Measurements from ENCODE around the gene EXOSC7.
A peak's percentile ranks its signal among the peaks of the same experiment; 100 is the strongest.
"Not testable (repeated sequence)": the region's sequence is repeated elsewhere in the genome, so short reads cannot be mapped to it uniquely, and the experiment has no call there.

EXOSC7 gene

GRCh38 chr3:44976002-44976815 lies at the start of gene EXOSC7, which contains the start of gene ZDHHC3:
EXOSC7 (plus strand) TSS chr3:44976244; CDS start chr3:44976278, 34 bp downstream.
ZDHHC3 (minus strand) TSS chr3:44976174; CDS start chr3:44959436, 16,738 bp downstream.
- DNase-seq, result peak; percentile 70

- DNase-seq, result no peak
Measured at GRCh38 chr3:44926921-44927320, 49.1 kb upstream of the EXOSC7 start.

- no peak for DNase-seq
Measured at GRCh38 chr3:44927371-44927770, 48.7 kb upstream of the EXOSC7 start.

- no peak for DNase-seq
Measured at GRCh38 chr3:44929782-44930181, 46.3 kb upstream of the EXOSC7 start.

- no peak for DNase-seq
Measured at GRCh38 chr3:44930911-44931310, 45.1 kb upstream of the EXOSC7 start.

- DNase-seq, result no peak
Measured at GRCh38 chr3:44931791-44932190, 44.3 kb upstream of the EXOSC7 start.

- no peak for DNase-seq
Measured at GRCh38 chr3:44932271-44932670, 43.8 kb upstream of the EXOSC7 start.

GRCh38 chr3:44932986-44933944 lies 42.8 kb upstream of the EXOSC7 start:
- no peak for DNase-seq

GRCh38 chr3:44939581-44940036 lies 36.4 kb upstream of the EXOSC7 start:
- DNase-seq, result no peak

- DNase-seq, result no peak
Measured at GRCh38 chr3:44942202-44942921, 33.7 kb upstream of the EXOSC7 start.

GRCh38 chr3:44948239-44948638 lies 27.8 kb upstream of the EXOSC7 start:
- no peak for DNase-seq

GRCh38 chr3:44949770-44950169 lies 26.3 kb upstream of the EXOSC7 start:
- not testable (repeated sequence) for DNase-seq

- no peak for DNase-seq
Measured at GRCh38 chr3:44950275-44950734, 25.7 kb upstream of the EXOSC7 start.

- DNase-seq, result no peak
Measured at GRCh38 chr3:44952689-44953088, 23.4 kb upstream of the EXOSC7 start.

GRCh38 chr3:44954304-44954703 lies 21.7 kb upstream of the EXOSC7 start:
- DNase-seq, result no peak

- DNase-seq, result no peak
Measured at GRCh38 chr3:44954962-44955361, 21.1 kb upstream of the EXOSC7 start.

- DNase-seq, result no peak
Measured at GRCh38 chr3:44955917-44956316, 20.1 kb upstream of the EXOSC7 start.

GRCh38 chr3:44957986-44958385 lies 18.1 kb upstream of the EXOSC7 start:
- no peak for DNase-seq

- no peak for DNase-seq
Measured at GRCh38 chr3:44958386-44958785, 17.7 kb upstream of the EXOSC7 start.

- DNase-seq, result no peak
Measured at GRCh38 chr3:44960387-44961026, 15.5 kb upstream of the EXOSC7 start.

GRCh38 chr3:44961888-44962287 lies 14.2 kb upstream of the EXOSC7 start:
- DNase-seq, result no peak
